SW480 (cell line): ENCODE measurements around the gene CLEC11A.
"Not testable (repeated sequence)": the region's sequence is repeated elsewhere in the genome, so short reads cannot be mapped to it uniquely, and the experiment has no call there.

Source experiments
- DNase-seq: peaks from one replicate; pipeline ENCODE4 v3.0.0-alpha.2; 2016; ENCODE audit warnings: low spot score

CLEC11A gene

DNA sequence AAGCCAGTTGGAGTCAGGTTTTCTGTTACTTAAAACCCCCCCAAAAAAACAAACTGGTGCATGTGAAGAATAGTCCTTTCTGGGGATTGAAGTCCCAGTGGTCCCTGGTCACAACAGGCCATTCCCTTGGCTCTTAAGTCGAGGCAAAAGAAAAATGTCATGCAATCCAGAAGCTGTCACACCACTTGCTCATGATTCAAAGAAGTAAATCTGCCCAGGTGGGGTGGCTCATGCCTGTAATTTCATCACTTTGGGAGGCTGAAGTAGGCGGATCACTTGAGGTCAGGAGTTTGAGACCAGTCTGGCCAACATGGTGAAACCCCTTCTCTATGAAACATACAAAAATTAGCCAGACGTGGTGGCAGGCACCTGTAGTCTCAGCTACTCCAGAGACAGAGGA, 38.3 kb downstream of the CLEC11A start:
- not testable (repeated sequence) for DNase-seq

DNA sequence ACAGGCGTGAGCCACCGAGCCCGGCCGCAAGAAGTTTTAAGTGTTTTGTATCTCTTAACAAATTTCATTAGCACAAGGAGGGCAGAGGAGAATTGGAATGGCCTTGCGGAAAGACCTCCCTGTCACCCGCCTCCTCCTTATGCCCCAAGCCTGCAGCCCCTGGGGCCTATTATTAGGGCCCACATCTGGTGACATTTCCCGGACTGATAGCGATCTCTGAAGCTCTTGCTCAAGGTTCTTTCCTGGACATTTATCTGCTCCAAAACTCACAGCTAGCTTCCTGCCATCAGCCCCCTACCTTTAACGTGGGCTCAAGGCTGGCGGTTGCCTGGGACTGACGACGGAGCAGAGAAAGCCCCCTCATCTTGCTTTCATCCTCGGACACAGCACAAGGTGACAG, 40.4 kb downstream of the CLEC11A start:
- DNase-seq: not testable (repeated sequence)

DNA sequence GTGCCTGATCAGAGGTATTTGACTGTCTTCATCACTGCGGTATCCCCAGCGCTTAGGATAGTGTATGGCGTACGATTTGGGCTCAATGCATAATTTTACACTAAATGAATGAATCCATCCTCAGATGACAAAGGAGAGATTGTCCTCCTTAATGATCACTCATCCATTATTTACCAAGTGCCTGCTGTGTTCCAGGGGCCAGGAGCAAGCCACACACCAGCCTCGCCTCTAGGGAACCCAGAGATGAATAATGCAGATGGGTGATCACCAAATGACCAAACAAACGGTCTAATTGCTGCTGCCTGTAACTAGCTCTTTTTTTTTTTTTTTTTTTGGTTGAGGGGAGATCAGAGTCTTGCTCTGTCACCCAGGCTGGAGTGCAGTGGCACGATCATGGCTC, 41.2 kb downstream of the CLEC11A start:
- no peak for DNase-seq

DNA sequence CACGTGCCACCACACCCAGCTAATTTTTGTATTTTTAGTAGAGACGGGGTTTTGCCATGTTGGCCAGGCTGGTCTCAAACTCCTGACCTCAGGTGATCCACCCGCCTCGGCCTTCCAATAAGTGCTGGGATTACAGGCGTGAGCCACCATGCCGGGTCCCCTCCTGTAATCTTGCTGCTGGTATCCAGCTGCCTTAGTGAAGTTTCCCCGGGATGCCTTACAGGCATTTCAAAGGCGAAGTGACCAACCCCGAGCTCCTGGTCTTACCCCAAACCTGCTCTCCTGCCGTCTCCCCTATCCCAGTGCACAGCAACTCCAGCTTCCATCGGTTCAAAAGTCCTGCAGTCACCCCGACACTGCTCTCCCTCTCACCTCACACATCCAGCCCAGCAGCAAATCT, 43.6 kb downstream of the CLEC11A start:
- not testable (repeated sequence) for DNase-seq

DNA sequence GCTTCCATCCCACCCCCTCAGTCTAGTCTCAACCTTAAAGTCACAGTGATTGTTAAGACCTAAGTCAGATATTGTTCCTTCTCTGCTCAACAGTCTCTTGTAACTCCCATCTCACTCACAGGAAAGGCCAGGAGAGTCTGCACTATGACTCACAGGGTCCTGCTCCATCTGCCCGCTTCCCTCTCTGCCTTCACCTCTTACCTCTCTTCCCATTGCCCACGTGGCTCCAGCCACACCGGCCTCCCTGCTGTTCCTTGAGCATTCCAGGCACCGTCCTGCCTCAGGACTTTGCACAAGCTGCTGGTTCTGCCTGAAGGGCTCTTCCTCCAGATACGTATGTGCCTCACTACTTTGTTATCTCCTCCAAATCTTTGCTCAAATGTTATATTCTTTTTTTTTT, 44.1 kb downstream of the CLEC11A start:
- DNase-seq: peak; percentile 46

DNA sequence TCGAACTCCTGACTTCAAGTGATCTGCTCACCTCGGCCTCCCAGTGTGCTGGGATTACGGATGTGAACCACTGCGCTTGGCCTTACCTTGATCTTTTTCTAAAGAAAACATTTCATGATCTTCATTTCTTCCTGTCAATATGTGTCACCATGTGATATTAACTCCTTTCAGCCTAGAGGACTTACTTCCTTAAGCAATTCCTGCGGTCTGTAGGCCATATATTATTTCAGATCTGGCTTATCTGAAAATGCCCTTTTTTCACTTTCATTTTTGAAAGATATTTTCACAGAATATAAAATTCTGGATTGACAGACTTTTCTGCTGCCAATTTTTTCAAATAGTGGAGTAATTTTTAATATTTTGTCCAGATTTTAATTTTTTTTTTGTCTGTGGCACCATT, 45.1 kb downstream of the CLEC11A start:
- no peak for DNase-seq

DNA sequence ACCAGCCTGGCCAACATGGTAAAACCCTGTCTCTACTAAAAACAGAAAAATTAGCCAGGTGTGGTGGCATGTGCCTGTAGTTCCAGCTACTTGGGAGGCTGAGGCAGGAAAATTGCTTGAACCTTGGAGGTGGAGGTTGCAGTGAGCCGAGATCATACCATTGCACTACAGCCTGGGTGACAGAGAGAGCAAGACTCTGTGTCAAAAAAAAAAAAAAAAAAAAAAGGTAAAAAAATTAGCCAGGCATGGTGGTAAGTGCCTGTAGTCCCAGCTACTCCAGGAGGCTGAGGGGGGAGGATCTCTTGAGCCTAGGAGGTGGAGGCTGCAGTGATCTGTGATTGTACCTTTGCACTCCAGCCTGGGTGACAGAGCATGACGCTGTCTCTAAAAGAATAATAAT, 47.0 kb downstream of the CLEC11A start, which contains the start of gene GPR32:
Gene GPR32, plus strand, starts transcription at position 301 of the 400 bp plus-strand sequence. CDS start 137 bp downstream, outside the sequence.
- not testable (repeated sequence) for DNase-seq

DNA sequence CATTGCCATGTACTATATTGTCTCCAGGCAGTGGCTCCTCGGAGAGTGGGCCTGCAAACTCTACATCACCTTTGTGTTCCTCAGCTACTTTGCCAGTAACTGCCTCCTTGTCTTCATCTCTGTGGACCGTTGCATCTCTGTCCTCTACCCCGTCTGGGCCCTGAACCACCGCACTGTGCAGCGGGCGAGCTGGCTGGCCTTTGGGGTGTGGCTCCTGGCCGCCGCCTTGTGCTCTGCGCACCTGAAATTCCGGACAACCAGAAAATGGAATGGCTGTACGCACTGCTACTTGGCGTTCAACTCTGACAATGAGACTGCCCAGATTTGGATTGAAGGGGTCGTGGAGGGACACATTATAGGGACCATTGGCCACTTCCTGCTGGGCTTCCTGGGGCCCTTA, 47.7 kb downstream of the CLEC11A start:
- no peak for DNase-seq

DNA sequence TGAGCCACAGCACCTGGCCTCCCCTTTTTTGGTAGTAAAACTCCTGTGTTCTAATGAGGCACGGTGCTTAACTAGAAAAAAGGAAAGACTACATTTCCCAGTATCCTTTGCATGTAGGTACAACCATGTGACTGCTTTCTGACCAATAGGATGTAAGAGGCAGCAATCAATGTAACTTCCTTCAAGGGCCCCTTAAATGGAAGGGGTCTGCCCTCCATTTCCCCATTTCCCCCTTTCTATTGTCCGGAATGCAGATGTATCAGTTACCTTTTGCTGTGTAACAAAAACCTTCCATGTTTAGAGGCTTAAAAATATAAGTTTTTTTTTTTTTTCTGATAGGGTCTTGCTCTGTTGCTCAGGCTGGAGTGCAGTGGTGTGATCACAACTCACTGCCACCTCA, 49.3 kb downstream of the CLEC11A start:
- DNase-seq: peak; percentile 68

DNA sequence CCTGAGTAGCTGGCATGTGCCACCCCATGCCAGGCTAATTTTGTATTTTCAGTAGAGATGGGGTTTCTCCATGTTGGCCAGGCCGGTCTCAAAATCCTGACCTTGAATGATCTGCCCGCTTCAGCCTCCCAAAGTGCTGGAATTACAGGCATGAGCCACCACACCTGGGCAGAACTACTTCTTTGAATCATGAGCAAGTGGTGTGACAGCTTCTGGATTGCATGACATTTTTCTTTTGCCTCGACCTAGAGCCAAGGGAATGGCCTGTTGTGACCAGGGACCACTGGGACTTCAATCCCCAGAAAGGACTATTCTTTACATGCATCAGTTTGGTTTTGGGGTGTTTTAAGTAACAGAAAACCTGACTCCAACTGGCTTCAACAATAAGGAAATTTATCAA, 49.7 kb downstream of the CLEC11A start:
- DNase-seq: not testable (repeated sequence)

DNA sequence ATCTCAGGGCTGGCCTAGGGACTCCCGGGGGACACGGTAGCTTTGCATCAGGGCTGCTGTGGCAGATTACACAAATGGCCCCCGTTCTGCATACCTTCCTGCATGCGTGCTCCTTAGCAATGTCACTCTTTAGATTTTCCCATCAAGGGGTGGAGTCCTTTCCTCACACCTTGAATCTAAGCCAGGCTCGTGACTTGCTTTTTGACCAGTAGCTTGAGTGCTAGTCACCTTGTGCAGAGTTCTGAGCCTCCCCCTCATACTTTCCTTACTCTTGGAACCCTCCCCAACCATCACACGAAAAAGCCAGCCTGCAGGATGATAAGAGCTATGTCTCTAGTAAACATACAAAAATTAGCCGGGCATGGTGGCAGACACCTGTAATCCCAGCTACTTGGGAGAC, 50.3 kb downstream of the CLEC11A start:
- DNase-seq: not testable (repeated sequence)
